GM12872 (cell line): ENCODE data around the gene RGS6.

Experiments used
- TF ChIP-seq, protein P1 (sequence below): IDR thresholded peaks from 3 replicates; pipeline ENCODE4 v1.5.1; 2011; ENCODE audit warnings: low read depth, mild to moderate bottlenecking, low read length, moderate library complexity; ENCODE audit not compliant: insufficient read depth

Gene RGS6

DNA sequence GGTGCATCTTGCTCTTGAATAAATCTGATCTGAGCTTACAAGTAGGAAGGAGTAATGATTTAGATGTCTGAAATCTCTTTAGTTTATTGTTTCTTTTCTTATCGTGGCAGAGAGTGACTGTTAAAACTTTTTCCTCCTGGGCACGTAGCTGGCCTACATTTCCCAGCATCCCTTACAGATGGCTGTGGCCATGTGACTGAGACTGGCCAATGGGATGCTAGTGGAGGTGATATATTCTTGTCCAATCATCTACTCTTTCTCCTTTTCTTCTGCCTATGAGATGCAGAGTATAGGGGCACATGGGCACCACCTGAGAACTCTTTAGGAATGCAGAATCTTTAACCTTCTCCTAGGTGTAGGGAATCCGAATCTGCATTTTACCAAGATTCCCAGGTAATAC, 237.3 kb downstream of the RGS6 start:
- TF ChIP-seq, protein P1, sequence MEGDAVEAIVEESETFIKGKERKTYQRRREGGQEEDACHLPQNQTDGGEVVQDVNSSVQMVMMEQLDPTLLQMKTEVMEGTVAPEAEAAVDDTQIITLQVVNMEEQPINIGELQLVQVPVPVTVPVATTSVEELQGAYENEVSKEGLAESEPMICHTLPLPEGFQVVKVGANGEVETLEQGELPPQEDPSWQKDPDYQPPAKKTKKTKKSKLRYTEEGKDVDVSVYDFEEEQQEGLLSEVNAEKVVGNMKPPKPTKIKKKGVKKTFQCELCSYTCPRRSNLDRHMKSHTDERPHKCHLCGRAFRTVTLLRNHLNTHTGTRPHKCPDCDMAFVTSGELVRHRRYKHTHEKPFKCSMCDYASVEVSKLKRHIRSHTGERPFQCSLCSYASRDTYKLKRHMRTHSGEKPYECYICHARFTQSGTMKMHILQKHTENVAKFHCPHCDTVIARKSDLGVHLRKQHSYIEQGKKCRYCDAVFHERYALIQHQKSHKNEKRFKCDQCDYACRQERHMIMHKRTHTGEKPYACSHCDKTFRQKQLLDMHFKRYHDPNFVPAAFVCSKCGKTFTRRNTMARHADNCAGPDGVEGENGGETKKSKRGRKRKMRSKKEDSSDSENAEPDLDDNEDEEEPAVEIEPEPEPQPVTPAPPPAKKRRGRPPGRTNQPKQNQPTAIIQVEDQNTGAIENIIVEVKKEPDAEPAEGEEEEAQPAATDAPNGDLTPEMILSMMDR, result no peak

DNA sequence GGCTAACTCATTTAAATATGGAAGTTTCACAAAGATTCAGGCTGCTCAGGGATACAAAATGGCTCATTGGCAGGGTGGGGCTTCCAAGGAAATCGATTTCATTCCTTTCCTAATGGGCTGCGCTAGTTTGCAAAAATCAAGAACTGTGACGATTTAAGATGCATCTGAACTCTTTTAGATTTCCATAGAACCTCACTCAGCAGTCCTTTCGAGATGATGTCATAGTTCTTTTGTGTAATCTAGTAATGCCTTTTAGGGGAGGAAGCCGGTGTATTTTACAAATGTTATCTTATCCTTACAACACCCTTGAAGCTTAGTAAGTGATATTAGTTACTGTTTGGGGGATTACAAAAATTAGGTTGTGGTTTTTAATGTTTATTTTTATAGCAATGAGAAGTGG, 239.8 kb downstream of the RGS6 start:
- TF ChIP-seq, protein P1, result no peak

DNA sequence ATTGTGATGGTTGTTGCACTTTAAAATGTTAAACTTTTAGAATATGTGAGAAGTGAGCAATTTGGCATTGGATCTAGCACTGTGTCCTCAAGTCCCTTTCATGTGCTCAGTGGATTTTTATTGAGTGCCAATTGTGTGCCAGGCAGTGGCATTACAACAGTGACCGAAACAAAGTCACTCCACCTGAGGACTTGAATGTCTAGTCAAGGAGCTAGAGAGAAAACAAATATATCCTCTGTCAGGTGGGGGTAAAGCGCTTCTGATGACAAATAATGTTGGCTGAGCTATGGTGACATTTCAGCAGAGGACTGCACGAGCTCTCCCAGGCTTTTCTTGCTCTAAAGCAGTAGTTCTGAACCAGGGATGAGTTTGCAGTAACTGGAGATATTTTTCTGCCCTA, 240.4 kb downstream of the RGS6 start:
- TF ChIP-seq, protein P1, result no peak

DNA sequence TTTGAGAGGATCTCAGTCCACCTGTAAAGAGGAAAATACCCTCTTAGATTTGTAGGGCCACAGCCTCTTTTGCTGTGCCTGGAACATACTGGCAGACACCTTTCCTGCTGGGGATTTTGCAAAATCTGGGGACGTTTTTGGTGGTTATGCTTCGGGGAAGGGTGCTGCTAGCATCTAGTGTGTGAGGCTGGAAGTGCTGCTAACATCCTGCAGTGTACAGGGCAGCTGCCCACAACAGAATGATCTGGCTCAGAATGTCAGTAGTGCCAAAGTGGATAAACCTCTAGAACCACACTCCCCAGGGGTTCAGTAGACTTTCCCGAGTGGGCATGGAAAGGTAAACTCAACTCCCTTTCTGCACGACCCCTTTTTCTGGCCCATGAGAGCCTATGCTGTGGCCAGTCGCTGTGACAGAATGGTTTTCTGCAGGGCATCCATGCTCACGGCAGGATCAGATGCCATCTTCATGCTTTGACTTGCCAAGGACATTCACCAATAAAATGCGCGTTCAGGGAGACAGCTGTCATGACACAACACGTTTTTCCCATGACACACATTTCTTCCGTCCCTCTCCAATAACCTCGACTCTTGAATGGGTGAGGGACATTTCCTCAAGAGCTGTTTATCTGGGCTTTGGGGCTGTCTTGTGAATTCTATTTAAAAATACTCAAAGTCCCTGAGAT, 240.9 kb downstream of the RGS6 start:
- TF ChIP-seq, protein P1, result no peak

DNA sequence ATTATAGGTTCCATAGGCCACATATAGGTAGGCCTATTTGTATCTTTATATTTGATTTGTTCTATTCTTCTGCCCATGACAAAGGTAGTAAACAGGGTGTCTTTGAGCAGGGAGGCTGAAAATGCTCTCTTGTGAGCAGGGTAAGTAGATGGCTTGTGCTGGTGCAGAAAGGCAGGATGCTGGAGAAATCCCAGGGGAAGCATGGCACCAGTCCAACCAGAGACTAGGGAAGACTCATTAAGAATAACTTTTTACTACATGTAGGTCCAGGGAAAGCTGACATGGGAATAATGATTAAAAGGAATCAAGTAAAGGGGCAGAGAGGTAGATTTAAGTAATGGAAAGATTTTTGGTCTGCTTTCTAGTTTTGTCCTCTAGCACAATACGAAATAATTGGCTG, 245.0 kb downstream of the RGS6 start:
- TF ChIP-seq, protein P1, result no peak

DNA sequence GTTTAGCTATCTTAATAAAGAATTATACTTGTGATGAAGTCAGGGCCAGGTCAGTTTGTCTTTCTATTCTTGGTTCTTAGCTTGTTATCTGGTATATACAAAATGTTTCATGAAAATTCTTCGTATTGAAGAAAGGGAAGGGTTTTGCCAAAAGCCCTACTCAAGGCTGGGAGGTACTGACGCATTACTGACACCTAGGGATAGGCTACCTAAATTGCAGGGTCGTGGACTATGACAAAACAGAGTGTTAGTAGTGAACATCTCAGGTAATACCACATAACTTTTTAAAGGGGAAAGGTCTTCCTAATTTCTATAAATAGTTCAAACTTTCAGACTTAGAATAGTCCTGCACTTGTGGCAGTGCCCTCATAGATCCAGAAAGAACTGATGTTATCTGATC, 246.3 kb downstream of the RGS6 start:
- TF ChIP-seq, protein P1, result 0 out of 3 replicates have a peak, but pooled peaks have one; percentile 14

DNA sequence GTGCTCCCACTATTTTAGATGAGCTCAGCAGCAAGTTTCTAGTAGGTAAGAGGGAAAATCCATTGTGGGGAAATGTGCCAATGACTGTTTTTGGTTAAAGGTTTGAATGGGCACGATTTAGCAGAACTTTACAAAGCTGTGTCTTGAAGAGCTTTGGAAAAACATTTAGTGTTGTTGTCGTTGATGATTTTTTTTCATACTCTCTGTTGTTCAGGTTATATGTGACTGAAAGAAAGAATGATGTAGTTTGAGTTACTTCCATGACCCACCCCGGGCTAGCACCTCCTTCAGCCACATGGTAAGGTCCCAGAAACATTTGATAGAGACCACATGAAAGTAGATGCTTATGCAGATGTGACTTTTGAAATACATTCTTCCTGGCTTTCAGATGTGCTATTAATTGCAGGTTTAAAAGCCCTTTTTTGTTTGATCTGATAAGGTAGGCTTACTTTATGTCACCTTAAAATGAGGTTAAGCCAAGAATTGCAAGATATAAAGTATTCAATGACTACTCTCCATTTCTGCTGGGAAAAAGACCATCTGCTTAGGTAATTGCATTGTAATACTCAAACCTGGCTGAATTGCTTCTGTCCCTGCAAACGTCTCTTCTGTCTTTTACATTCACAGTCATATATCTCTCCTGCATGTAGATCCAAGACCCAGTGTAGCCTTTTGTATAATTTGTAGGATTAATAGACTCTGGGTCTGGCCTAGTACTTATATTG, 250.6 kb downstream of the RGS6 start:
- TF ChIP-seq, protein P1, result no peak
